ENCODE results near the gene EYA4. TPM values are rescaled to one million over a fixed set of nuclear protein-coding genes. Genes with fewer than 3 reads are reported as not detected.

Gene EYA4
- total and polyA plus RNA-seq, 3 donors from 2014 or later, result 8.1 to 11.3 (median 10.7) TPM

GRCh38 chr6:133431031-133431430, 189.9 kb downstream of the EYA4 start:
- Histone ChIP-seq H3K4me1 (no peaks in the 10 kb centered on the region), H3K27ac (no peak overlapping the region), H3K27me3 (no peaks in the 10 kb centered on the region), H3K9me3 (no peaks in the 10 kb centered on the region), H3K4me3 (no peak overlapping the region), H3K36me3 (ENCODE audit: low read depth, missing control alignments) (no peaks in the 10 kb centered on the region)
- no peak for TF ChIP-seq POLR2A (IDR thresholded peaks at IDR 0.05)
- TF ChIP-seq, protein P1, sequence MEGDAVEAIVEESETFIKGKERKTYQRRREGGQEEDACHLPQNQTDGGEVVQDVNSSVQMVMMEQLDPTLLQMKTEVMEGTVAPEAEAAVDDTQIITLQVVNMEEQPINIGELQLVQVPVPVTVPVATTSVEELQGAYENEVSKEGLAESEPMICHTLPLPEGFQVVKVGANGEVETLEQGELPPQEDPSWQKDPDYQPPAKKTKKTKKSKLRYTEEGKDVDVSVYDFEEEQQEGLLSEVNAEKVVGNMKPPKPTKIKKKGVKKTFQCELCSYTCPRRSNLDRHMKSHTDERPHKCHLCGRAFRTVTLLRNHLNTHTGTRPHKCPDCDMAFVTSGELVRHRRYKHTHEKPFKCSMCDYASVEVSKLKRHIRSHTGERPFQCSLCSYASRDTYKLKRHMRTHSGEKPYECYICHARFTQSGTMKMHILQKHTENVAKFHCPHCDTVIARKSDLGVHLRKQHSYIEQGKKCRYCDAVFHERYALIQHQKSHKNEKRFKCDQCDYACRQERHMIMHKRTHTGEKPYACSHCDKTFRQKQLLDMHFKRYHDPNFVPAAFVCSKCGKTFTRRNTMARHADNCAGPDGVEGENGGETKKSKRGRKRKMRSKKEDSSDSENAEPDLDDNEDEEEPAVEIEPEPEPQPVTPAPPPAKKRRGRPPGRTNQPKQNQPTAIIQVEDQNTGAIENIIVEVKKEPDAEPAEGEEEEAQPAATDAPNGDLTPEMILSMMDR (IDR thresholded peaks at IDR 0.05), result no peak
- intact Hi-C loops (cut with DNase I; ENCODE audit: low total_unique reads), result no loop called here
- no peak for DNase-seq

DNA sequence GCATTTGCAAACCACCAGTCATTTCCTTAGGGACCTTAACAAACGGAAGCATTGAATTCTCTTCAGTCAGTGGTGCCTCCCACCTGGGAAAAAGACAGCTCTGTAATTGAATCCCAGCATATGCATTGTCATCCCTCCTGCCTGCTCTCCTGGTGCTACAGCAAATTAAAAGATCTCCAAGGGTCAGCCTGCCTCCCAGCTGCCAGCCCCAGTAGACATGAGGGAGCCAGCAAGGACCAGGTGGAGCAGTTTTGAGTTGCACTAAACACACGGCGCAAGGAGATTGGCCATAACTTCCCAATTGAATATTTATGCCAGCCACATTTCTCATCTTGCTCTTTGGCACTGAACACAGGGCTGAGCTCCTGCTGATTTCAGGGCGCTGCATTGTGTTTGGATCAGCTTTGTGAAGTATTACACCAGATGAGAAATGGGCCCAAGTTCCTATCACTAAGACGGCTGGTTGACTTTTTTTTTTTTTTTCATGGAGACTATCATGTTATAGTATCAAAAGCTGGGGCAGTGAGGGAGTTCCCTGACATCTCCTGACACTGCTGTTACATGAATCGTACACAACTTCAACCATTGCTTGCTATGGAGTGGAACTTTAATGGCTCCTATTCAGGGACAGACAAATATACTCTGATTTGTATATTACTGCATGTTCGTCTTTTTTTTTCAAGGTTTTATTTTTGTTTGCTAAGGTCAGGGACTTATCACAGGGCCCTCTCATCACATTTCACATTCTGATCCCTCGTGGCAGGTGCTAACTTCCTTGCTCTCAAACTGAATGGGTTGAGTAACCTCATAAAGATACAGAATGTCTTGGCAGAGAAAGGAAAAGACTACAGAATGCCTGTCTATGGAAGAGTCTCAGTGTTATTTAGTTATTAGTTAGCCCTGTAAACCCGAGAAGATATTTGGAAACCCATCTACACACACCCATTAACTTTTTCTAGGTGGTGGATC, 191.1 kb downstream of the EYA4 start:
- TF ChIP-seq POLR2A (IDR thresholded peaks at IDR 0.05), result no peak
- TF ChIP-seq, protein P1 (IDR thresholded peaks at IDR 0.05), result no peak
- no peak for DNase-seq
- Histone ChIP-seq H3K27me3 (no peaks in the 10 kb centered on the region), H3K36me3 (ENCODE audit: low read depth, missing control alignments) (no peaks in the 10 kb centered on the region), H3K9me3 (no peaks in the 10 kb centered on the region), H3K4me1 (no peaks in the 10 kb centered on the region), H3K27ac (no peak overlapping the region), H3K4me3 (no peak overlapping the region)
- intact Hi-C loops (cut with DNase I; ENCODE audit: low total_unique reads), result no loop called here
- 55 to 62% methylated on average over 9 of the region's 9 CpGs for WGBS, 2 donors

DNA sequence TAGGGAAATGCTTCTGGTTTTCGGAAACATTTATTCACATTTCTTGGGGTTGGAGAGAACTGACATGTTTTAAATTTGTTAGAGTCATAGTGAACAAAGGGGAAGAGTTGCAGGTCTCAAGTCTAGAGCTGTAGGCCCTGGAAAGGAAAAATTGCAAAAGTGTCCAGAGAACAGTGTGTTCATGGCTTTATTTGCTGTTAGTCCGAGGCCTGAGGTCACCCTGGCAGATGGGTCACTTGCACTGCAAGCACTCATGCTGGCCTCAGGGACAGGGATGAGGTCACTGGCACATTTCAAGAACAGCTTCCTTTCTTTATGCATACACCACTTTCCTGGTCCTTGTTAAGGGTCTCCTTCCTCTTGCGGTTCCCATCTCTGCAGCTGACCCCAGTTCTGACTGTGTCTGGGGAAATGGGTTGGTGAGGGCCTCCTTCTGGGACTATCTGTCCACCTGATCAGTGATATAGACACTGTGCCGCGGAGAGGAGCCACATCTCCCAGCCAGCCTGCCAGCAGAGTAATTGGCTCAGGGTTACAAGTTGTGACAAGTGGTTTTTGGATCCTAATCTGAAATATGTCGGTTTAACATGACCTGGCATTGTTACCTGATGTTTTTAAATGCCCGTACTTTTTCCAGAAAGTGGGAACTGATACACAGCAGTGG, 194.0 kb downstream of the EYA4 start:
- Histone ChIP-seq H3K9me3 (no peaks in the 10 kb centered on the region), H3K27me3 (no peaks in the 10 kb centered on the region), H3K27ac (no peak overlapping the region), H3K4me3 (no peak overlapping the region), H3K4me1 (no peaks in the 10 kb centered on the region), H3K36me3 (ENCODE audit: low read depth, missing control alignments) (no peaks in the 10 kb centered on the region)
- 71 to 83% methylated on average over 7 of the region's 7 CpGs for WGBS, 2 donors
- TF ChIP-seq, protein P1 (IDR thresholded peaks at IDR 0.05), result no peak
- no peak for TF ChIP-seq POLR2A (IDR thresholded peaks at IDR 0.05)
- intact Hi-C loops (cut with DNase I; ENCODE audit: low total_unique reads), result no loop called here
- no peak for DNase-seq

DNA sequence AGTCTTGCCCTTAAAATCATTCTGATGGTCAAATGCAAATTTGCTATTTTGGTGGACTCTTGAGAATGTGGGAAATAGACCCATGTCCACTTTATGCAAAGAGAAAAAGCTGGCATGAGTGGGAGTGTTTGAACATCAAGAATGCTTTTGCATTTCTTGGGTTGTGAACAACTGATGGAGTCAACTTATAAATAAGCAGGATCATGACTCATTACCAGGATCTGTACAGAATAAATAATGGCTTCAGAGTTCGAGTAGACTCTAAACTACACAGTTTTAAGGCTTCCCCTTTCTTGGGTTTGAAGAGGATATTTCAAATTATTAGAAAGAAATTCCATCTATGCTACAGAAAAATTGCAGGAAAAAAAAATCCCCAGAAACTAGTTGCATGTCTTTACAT, 195.5 kb downstream of the EYA4 start:
- no peaks in the 10 kb centered on the region for H3K36me3 ChIP-seq (ENCODE audit: low read depth, missing control alignments)
- no peaks in the 10 kb centered on the region for H3K27me3 ChIP-seq
- TF ChIP-seq, protein P1 (IDR thresholded peaks at IDR 0.05), result no peak
- no peak for TF ChIP-seq POLR2A (IDR thresholded peaks at IDR 0.05)
- WGBS, 2 donors, result 75% methylated on average over 1 of the region's 1 CpG
- no peaks in the 10 kb centered on the region for H3K9me3 ChIP-seq
- DNase-seq, result no peak
- no peak overlapping the region for H3K27ac ChIP-seq
- intact Hi-C loops (cut with DNase I; ENCODE audit: low total_unique reads), result no loop called here
- no peak overlapping the region for H3K4me3 ChIP-seq
- no peaks in the 10 kb centered on the region for H3K4me1 ChIP-seq
